Measurements from ENCODE around the gene ZNF625.
"Not testable (repeated sequence)": the region's sequence is repeated elsewhere in the genome, so short reads cannot be mapped to it uniquely, and the experiment has no call there.

Gene ZNF625

GRCh38 chr19:12139269-12139668 is 17.3 kb downstream of the ZNF625 start:
- no peak for DNase-seq (ENCODE audit: low read depth in 4 of 4, low spot score in 1 of 4)

GRCh38 chr19:12137221-12137940 is 19.2 kb downstream of the ZNF625 start:
- peak in 1 of 4 experiments; percentile 7 for DNase-seq (ENCODE audit: low read depth in 4 of 4, low spot score in 1 of 4)

- DNase-seq (ENCODE audit: low read depth in 4 of 4, low spot score in 1 of 4) = no peak
Measured at GRCh38 chr19:12133069-12133468, 23.5 kb downstream of the ZNF625 start.

- no peak for DNase-seq (ENCODE audit: low read depth in 4 of 4, low spot score in 1 of 4)
Measured at GRCh38 chr19:12126707-12127106, 29.8 kb downstream of the ZNF625 start.

GRCh38 chr19:12117201-12117970 is 39.1 kb downstream of the ZNF625 start:
- no peak for DNase-seq (ENCODE audit: low read depth in 4 of 4, low spot score in 1 of 4)

- no peak for DNase-seq (ENCODE audit: low read depth in 4 of 4, low spot score in 1 of 4)
Measured at GRCh38 chr19:12113121-12113520, 43.4 kb downstream of the ZNF625 start.

GRCh38 chr19:12112701-12113100 is 43.8 kb downstream of the ZNF625 start:
- peak in 1 of 4 experiments; percentile 11 for DNase-seq (ENCODE audit: low read depth in 4 of 4, low spot score in 1 of 4)

GRCh38 chr19:12111943-12112637 is 44.4 kb downstream of the ZNF625 start:
- no peak for DNase-seq (ENCODE audit: low read depth in 4 of 4, low spot score in 1 of 4)

GRCh38 chr19:12111176-12111575 is 45.4 kb downstream of the ZNF625 start:
- DNase-seq (ENCODE audit: low read depth in 4 of 4, low spot score in 1 of 4) = no peak

GRCh38 chr19:12103909-12104308 is 52.6 kb downstream of the ZNF625 start:
- DNase-seq (ENCODE audit: low read depth in 4 of 4, low spot score in 1 of 4) = not testable (repeated sequence)

- DNase-seq (ENCODE audit: low read depth in 4 of 4, low spot score in 1 of 4) = no peak
Measured at GRCh38 chr19:12098040-12098439, 58.5 kb downstream of the ZNF625 start.

GRCh38 chr19:12095111-12095790 is 61.3 kb downstream of the ZNF625 start:
- no peak for DNase-seq (ENCODE audit: low read depth in 4 of 4, low spot score in 1 of 4)
